ENCODE measurements around the gene EXOC3L1. TPM values are rescaled to one million over a fixed set of nuclear protein-coding genes. Genes with fewer than 3 reads are reported as not detected.

EXOC3L1 gene
- total RNA-seq, 2 donors from 2014 or later = 0.97 to 1.8 TPM

DNA sequence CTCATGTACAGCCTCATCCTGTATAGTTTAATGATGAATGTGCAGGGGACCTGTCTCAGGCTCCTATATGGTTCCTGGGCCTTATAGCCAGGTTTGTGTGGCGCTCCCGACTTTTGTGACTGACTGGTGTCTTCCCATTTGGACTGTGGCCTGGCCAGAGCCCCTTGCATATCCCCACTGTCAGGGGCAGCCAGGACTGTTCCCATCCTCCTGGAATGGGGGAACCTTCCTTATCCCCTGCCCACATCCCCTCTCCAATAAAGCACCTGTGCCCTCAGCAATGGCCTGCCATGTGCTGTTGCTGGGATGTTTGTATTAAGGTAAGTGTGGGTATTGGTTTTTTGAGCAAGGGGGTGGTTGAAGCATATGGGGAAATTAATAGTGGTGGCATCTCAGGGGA, 41.7 kb downstream of the EXOC3L1 start:
- no peaks in the 10 kb centered on the region for H3K9me3 ChIP-seq (ENCODE audit: control insufficient read depth, low read length)
- Mint-ChIP-seq H3K36me3 (ENCODE audit: low read depth) (peaks cover 45% of the 10 kb centered on the region), H3K9me3 (no peaks in the 10 kb centered on the region), H3K27me3 (ENCODE audit: insufficient read depth) (peaks cover 30% of the 10 kb centered on the region), H3K4me3 (no peak overlapping the region), H3K27ac (no peak overlapping the region), H3K4me1 (peaks cover 4% of the 10 kb centered on the region)
- TF ChIP-seq, protein P1, sequence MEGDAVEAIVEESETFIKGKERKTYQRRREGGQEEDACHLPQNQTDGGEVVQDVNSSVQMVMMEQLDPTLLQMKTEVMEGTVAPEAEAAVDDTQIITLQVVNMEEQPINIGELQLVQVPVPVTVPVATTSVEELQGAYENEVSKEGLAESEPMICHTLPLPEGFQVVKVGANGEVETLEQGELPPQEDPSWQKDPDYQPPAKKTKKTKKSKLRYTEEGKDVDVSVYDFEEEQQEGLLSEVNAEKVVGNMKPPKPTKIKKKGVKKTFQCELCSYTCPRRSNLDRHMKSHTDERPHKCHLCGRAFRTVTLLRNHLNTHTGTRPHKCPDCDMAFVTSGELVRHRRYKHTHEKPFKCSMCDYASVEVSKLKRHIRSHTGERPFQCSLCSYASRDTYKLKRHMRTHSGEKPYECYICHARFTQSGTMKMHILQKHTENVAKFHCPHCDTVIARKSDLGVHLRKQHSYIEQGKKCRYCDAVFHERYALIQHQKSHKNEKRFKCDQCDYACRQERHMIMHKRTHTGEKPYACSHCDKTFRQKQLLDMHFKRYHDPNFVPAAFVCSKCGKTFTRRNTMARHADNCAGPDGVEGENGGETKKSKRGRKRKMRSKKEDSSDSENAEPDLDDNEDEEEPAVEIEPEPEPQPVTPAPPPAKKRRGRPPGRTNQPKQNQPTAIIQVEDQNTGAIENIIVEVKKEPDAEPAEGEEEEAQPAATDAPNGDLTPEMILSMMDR (conservative IDR thresholded peaks at IDR 0.05) = no peak
- WGBS, 2 experiments (ENCODE audit: insufficient coverage in 1 of 2, insufficient read length in 1 of 2) = 100% methylated on average over 2 of the region's 2 CpGs
- no peak overlapping the region for H3K4me3 ChIP-seq (ENCODE audit: low read length)
- H3K27ac ChIP-seq (ENCODE audit: low read depth, low read length) = no peak overlapping the region
- no peak overlapping the region for H3K9ac ChIP-seq (ENCODE audit: extremely low read depth, low read length, poor library complexity, severe bottlenecking)
- peaks cover 41% of the 10 kb centered on the region for H3K36me3 ChIP-seq (ENCODE audit: control insufficient read depth, insufficient read depth, low read length)
- H3K4me1 ChIP-seq (ENCODE audit: control insufficient read depth, insufficient read depth, low read length) = no peaks in the 10 kb centered on the region
- peaks cover 37% of the 10 kb centered on the region for H3K27me3 ChIP-seq (ENCODE audit: control insufficient read depth, insufficient read depth, low read length, poor library complexity, severe bottlenecking)
- no peak for DNase-seq

DNA sequence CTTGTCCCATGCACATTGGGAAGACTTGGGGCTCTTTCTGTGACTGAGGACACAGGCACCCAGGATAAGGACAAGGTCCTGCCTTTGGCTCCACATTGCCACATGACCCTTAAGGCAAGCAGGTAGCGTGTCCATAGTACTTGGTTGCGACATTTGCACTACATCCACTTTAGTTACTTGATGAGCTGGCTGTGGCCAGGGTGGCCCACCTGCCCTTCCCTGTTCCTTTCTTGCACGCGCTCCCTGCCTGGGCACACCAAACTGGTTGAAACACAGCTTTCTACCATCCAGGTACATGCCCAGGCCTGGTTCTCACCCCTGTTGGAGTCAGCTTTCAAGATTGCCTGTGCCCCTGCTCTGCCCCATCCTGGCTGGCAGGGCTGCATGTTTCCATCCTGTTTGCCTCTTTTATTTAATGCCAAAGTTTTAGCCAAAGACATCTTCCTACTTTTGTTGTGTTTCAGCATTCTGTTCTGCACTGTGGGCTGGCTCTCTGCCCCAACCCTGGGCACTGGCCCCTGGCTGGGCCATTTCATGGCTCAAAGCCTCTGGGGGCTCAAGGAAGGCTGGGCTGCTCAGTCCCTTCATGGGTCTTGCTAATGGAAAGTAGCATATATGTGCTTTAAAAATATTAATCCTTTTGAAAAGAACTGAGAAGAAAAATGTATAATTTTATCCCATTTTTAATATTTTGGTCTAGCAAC, 42.3 kb downstream of the EXOC3L1 start:
- Histone ChIP-seq H3K27me3 (ENCODE audit: control insufficient read depth, insufficient read depth, low read length, poor library complexity, severe bottlenecking) (peaks cover 31% of the 10 kb centered on the region), H3K27ac (ENCODE audit: low read depth, low read length) (no peak overlapping the region), H3K9me3 (ENCODE audit: control insufficient read depth, low read length) (no peaks in the 10 kb centered on the region), H3K36me3 (ENCODE audit: control insufficient read depth, insufficient read depth, low read length) (peaks cover 47% of the 10 kb centered on the region), H3K4me1 (ENCODE audit: control insufficient read depth, insufficient read depth, low read length) (no peaks in the 10 kb centered on the region), H3K4me3 (ENCODE audit: low read length) (no peak overlapping the region), H3K9ac (ENCODE audit: extremely low read depth, low read length, poor library complexity, severe bottlenecking) (no peak overlapping the region)
- H3K27me3 Mint-ChIP-seq (ENCODE audit: insufficient read depth) = peaks cover 24% of the 10 kb centered on the region
- WGBS, 2 experiments (ENCODE audit: insufficient coverage in 1 of 2, insufficient read length in 1 of 2) = 92 to 93% methylated on average over 4 of the region's 4 CpGs
- peaks cover 50% of the 10 kb centered on the region for H3K36me3 Mint-ChIP-seq (ENCODE audit: low read depth)
- TF ChIP-seq, protein P1 (conservative IDR thresholded peaks at IDR 0.05) = no peak
- H3K9me3 Mint-ChIP-seq = no peaks in the 10 kb centered on the region
- H3K4me3 Mint-ChIP-seq = no peak overlapping the region
- DNase-seq = no peak
- peaks cover 4% of the 10 kb centered on the region for H3K4me1 Mint-ChIP-seq
- H3K27ac Mint-ChIP-seq = no peak overlapping the region

DNA sequence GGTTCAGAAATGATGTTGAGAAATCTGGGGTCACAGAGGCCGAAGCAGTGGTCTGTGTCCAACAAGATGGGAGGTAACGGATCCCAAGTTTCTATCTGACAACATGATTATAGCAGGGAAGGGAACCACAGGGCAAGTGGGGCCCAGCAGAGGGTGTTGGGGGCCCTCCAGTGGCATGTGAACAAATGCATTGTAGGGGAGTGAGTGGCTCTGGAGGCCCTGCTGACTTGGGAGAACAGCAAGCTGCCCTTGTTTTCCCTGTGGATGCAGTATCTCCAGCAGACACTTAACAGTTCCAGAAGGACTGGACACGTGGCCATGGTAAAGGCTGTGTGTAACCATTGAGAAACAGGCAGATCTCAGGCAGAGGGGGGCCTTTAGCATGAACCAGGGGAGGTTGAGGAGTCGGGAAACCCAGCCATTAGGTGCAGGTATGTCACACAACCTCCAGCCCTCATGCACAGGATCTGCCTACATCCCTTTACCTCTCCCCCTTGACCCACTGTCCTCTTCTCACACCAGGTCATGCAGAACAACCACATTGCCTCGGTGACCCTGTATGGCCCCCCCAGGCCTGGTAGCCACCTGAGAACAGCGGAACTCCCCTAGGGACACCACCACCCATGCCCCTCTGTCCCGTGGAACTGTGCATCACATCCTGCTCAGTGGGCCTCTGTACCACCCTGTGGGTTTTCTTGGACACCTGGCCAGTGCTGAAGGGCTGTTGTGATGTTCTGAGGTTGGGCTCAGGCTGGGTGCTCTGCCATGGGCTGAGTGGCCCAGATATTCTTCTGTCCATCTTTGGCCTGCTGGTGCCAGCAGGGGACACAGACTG, 43.2 kb downstream of the EXOC3L1 start:
- H3K4me3 ChIP-seq (ENCODE audit: low read length) = no peak overlapping the region
- Mint-ChIP-seq H3K9me3 (no peaks in the 10 kb centered on the region), H3K27me3 (ENCODE audit: insufficient read depth) (peaks cover 16% of the 10 kb centered on the region), H3K27ac (no peak overlapping the region), H3K4me3 (no peak overlapping the region), H3K36me3 (ENCODE audit: low read depth) (peaks cover 57% of the 10 kb centered on the region), H3K4me1 (peaks cover 4% of the 10 kb centered on the region)
- H3K27ac ChIP-seq (ENCODE audit: low read depth, low read length) = no peak overlapping the region
- TF ChIP-seq, protein P1 (conservative IDR thresholded peaks at IDR 0.05) = no peak
- no peak overlapping the region for H3K9ac ChIP-seq (ENCODE audit: extremely low read depth, low read length, poor library complexity, severe bottlenecking)
- H3K9me3 ChIP-seq (ENCODE audit: control insufficient read depth, low read length) = no peaks in the 10 kb centered on the region
- no peak for DNase-seq
- peaks cover 22% of the 10 kb centered on the region for H3K27me3 ChIP-seq (ENCODE audit: control insufficient read depth, insufficient read depth, low read length, poor library complexity, severe bottlenecking)
- 91 to 96% methylated on average over 4 to 7 of the region's 7 CpGs for WGBS, 2 experiments (ENCODE audit: insufficient coverage in 1 of 2, insufficient read length in 1 of 2)
- H3K36me3 ChIP-seq (ENCODE audit: control insufficient read depth, insufficient read depth, low read length) = peaks cover 55% of the 10 kb centered on the region
- H3K4me1 ChIP-seq (ENCODE audit: control insufficient read depth, insufficient read depth, low read length) = no peaks in the 10 kb centered on the region
